Activated CD4-positive, CD25-positive, alpha-beta regulatory T cell treated with anti-CD3 and anti-CD28 coated beads, Interleukin-2, amount 50 U/mL, for 24 hours (primary cell): ENCODE results near the gene ZNF669.

ENCODE experiments used
- ATAC-seq, 2 donors: fragments of 150-1000 bp; cut with Tn5 transposase; one replicate each; pipeline ENCODE4 v1.10.0; 2021; ENCODE audit warnings: mild to moderate bottlenecking in 1 of 2, moderate library complexity in 1 of 2

ZNF669 gene

GRCh38 chr1:247110627-247111258, 6.6 kb upstream of the ZNF669 start:
- peak; percentile 36 to 53 for ATAC-seq

- no peak for ATAC-seq
Measured at GRCh38 chr1:247107694-247108093, 3.5 kb upstream of the ZNF669 start.

- no peak for ATAC-seq
Measured at GRCh38 chr1:247105966-247106365, 1.8 kb upstream of the ZNF669 start.

- ATAC-seq = no peak
Measured at GRCh38 chr1:247104965-247105364, 809 bp upstream of the ZNF669 start.

- no peak for ATAC-seq
Measured at GRCh38 chr1:247102381-247102780, 1.8 kb downstream of the ZNF669 start.

GRCh38 chr1:247100676-247101279, 3.4 kb downstream of the ZNF669 start:
- no peak for ATAC-seq

GRCh38 chr1:247096958-247097357, 7.2 kb downstream of the ZNF669 start:
- no peak for ATAC-seq

- ATAC-seq = no peak
Measured at GRCh38 chr1:247096544-247096943, 7.6 kb downstream of the ZNF669 start.

- no peak for ATAC-seq
Measured at GRCh38 chr1:247096112-247096511, 8.0 kb downstream of the ZNF669 start.

GRCh38 chr1:247090455-247090854, 13.7 kb downstream of the ZNF669 start:
- no peak for ATAC-seq

- ATAC-seq = no peak
Measured at GRCh38 chr1:247089616-247090375, 14.4 kb downstream of the ZNF669 start.

- no peak for ATAC-seq
Measured at GRCh38 chr1:247088967-247089366, 15.2 kb downstream of the ZNF669 start.

- ATAC-seq = no peak
Measured at GRCh38 chr1:247087256-247087655, 16.9 kb downstream of the ZNF669 start.

GRCh38 chr1:247085310-247085709, 18.8 kb downstream of the ZNF669 start:
- ATAC-seq = no peak

- no peak for ATAC-seq
Measured at GRCh38 chr1:247084771-247085170, 19.4 kb downstream of the ZNF669 start.

- no peak for ATAC-seq
Measured at GRCh38 chr1:247079141-247079874, 24.8 kb downstream of the ZNF669 start.

GRCh38 chr1:247078258-247079140, 25.7 kb downstream of the ZNF669 start, which contains the start of gene ZNF670:
TSS of gene ZNF670 (minus strand) at chr1:247078811. CDS start at chr1:247078596, 215 bp downstream.
- peak; percentile 100 for ATAC-seq

- no peak for ATAC-seq
Measured at GRCh38 chr1:247077876-247078257, 26.3 kb downstream of the ZNF669 start.

GRCh38 chr1:247077213-247077612, 26.9 kb downstream of the ZNF669 start:
- no peak for ATAC-seq

GRCh38 chr1:247070645-247071044, 33.5 kb downstream of the ZNF669 start:
- no peak for ATAC-seq

- no peak for ATAC-seq
Measured at GRCh38 chr1:247064304-247064703, 39.9 kb downstream of the ZNF669 start.

- no peak for ATAC-seq
Measured at GRCh38 chr1:247060771-247061170, 43.4 kb downstream of the ZNF669 start.
